Caco-2 (cell line): ENCODE data around the gene ZGLP1. TPM values are rescaled to one million over a fixed set of nuclear protein-coding genes. Genes with fewer than 3 reads are reported as not detected.

ENCODE experiments used
- BruUV-seq: library from RNA; stranded (reverse); fragments of 400-500 nt; replicated peaks from 2 replicates; lab custom pipeline; 2021; lab: Mats Ljungman, UMichigan
- CTCF ChIA-PET: fragments of 300-600 bp; sonication (Branson Sonifier 250); formaldehyde crosslinking; loops from one replicate; lab custom pipeline; 2022; ENCODE audit warnings: antibody characterized with exemption; lab: Charles Lee
- POLR2A ChIA-PET: fragments of 300-600 bp; sonication (Branson Sonifier 250); formaldehyde crosslinking; loops from one replicate; lab custom pipeline; 2022; ENCODE audit warnings: antibody characterized with exemption; lab: Charles Lee
- DNase-seq, 2 experiments: peaks; one replicate each; pipeline versions ENCODE4 v3.0.0 to v3.0.0-alpha.2; 2020 to 2022
- H3K27me3 ChIP-seq: replicated peaks from 2 replicates; pipeline ENCODE4 v1.6.0; 2011; ENCODE audit warnings: low read length; ENCODE audit not compliant: control insufficient read depth, insufficient read depth
- H3K36me3 ChIP-seq: 2 replicates; pipeline ENCODE4 v1.5.1; 2011; ENCODE audit warnings: low read length; ENCODE audit not compliant: control insufficient read depth, insufficient read depth
- H3K4me1 ChIP-seq: fragments of 250-450 bp; sonication (Bioruptor Pico); 2 replicates; pipeline ENCODE4 v1.5.1; 2020; ENCODE audit warnings: mild to moderate bottlenecking
- H3K4me3 ChIP-seq: 2 replicates; pipeline ENCODE4 v1.5.1; 2011; ENCODE audit warnings: low read depth, mild to moderate bottlenecking, control low read depth, low read length
- H3K9me3 ChIP-seq: fragments of 250-450 bp; sonication (Bioruptor Pico); 2 replicates; pipeline ENCODE4 v1.5.1; 2020; ENCODE audit warnings: mild to moderate bottlenecking, moderate library complexity
- H3K27ac Mint-ChIP-seq: one replicate; pipeline ENCODE4 v1.8.0; 2022; ENCODE audit warnings: mixed read lengths; ENCODE audit not compliant: unreplicated experiment
- H3K27me3 Mint-ChIP-seq: one replicate; pipeline ENCODE4 v1.8.0; 2022; ENCODE audit warnings: mixed read lengths; ENCODE audit not compliant: insufficient read depth, unreplicated experiment
- H3K36me3 Mint-ChIP-seq: one replicate; pipeline ENCODE4 v1.8.0; 2022; ENCODE audit warnings: mild to moderate bottlenecking, mixed read lengths; ENCODE audit not compliant: insufficient read depth, unreplicated experiment
- H3K4me1 Mint-ChIP-seq: one replicate; pipeline ENCODE4 v1.8.0; 2022; ENCODE audit warnings: low read depth, mixed read lengths; ENCODE audit not compliant: unreplicated experiment
- H3K4me3 Mint-ChIP-seq: one replicate; pipeline ENCODE4 v1.8.0; 2022; ENCODE audit warnings: mild to moderate bottlenecking, moderate library complexity, mixed read lengths; ENCODE audit not compliant: unreplicated experiment
- H3K9me3 Mint-ChIP-seq: one replicate; pipeline ENCODE4 v1.8.0; 2022; ENCODE audit warnings: mixed read lengths; ENCODE audit not compliant: unreplicated experiment
- intact Hi-C: fragments of 100-400 bp; cut with micrococcal nuclease; formaldehyde crosslinking; loops from one replicate; pipeline ENCODE4 v1.10.0; 2022; ENCODE audit not compliant: unreplicated experiment
- total RNA-seq: library from RNA; stranded (reverse); gene quantifications from 2 replicates; pipeline ENCODE4 v1.2.3, GENCODE V29; 2022
- TF ChIP-seq, protein P1 (sequence below), 2 experiments: fragments of 200-600 bp in 1 of 2; IDR thresholded peaks; 1 replicate in 1 of 2; 2 replicates in 1 of 2; pipeline versions ENCODE4 v1.5.1 to v1.8.0; 2011 to 2022; ENCODE audit warnings: antibody characterized with exemption in 1 of 2, control low read depth in 1 of 2, inconsistent platforms in 1 of 2, low read depth in 1 of 2, low read length in 1 of 2, mild to moderate bottlenecking in 1 of 2, moderate library complexity in 1 of 2; ENCODE audit not compliant: insufficient read depth in 1 of 2, severe bottlenecking in 1 of 2, unreplicated experiment in 1 of 2

ZGLP1 gene
- total RNA-seq, 1 experiment from 2014 or later, result 2.5 TPM

DNA sequence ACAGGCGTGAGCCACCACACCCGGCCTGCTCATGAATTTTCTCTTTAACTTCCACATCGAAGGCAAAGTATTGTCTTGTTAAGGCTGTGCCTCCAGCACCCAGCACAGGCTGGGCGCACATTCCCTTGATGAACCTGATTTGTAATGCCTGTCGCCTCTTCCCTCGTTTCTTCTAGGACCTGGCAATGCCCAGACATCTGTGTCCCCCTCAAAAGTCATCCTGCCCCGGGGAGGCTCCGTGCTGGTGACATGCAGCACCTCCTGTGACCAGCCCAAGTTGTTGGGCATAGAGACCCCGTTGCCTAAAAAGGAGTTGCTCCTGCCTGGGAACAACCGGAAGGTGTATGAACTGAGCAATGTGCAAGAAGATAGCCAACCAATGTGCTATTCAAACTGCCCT is 35.0 kb downstream of the ZGLP1 start:
- Histone ChIP-seq H3K4me1 (peaks cover 13% of the 10 kb centered on the region; the same call in 1 of the 2 replicates), H3K36me3 (no peaks in the 10 kb centered on the region), H3K4me3 (no peak overlapping the region), H3K27me3 (no peaks in the 10 kb centered on the region), H3K9me3 (no peaks in the 10 kb centered on the region)
- H3K4me3 Mint-ChIP-seq, result no peak overlapping the region
- H3K27ac Mint-ChIP-seq, result peak overlapping the region; percentile 21
- H3K9me3 Mint-ChIP-seq, result no peaks in the 10 kb centered on the region
- ChIA-PET CTCF (no interaction called here), POLR2A (no interaction called here)
- no TSS peak for BruUV-seq
- H3K4me1 Mint-ChIP-seq, result peaks cover 7% of the 10 kb centered on the region
- TF ChIP-seq, protein P1, sequence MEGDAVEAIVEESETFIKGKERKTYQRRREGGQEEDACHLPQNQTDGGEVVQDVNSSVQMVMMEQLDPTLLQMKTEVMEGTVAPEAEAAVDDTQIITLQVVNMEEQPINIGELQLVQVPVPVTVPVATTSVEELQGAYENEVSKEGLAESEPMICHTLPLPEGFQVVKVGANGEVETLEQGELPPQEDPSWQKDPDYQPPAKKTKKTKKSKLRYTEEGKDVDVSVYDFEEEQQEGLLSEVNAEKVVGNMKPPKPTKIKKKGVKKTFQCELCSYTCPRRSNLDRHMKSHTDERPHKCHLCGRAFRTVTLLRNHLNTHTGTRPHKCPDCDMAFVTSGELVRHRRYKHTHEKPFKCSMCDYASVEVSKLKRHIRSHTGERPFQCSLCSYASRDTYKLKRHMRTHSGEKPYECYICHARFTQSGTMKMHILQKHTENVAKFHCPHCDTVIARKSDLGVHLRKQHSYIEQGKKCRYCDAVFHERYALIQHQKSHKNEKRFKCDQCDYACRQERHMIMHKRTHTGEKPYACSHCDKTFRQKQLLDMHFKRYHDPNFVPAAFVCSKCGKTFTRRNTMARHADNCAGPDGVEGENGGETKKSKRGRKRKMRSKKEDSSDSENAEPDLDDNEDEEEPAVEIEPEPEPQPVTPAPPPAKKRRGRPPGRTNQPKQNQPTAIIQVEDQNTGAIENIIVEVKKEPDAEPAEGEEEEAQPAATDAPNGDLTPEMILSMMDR (IDR thresholded peaks at IDR 0.05; ENCODE audit: insufficient read depth in 1 of 2, low read depth in 1 of 2, low read length in 1 of 2, severe bottlenecking in 1 of 2, unreplicated experiment in 1 of 2), result no peak
- H3K27me3 Mint-ChIP-seq, result no peaks in the 10 kb centered on the region
- H3K36me3 Mint-ChIP-seq, result peaks cover 23% of the 10 kb centered on the region
- intact Hi-C loops, result no loop called here
- DNase-seq, result no peak

DNA sequence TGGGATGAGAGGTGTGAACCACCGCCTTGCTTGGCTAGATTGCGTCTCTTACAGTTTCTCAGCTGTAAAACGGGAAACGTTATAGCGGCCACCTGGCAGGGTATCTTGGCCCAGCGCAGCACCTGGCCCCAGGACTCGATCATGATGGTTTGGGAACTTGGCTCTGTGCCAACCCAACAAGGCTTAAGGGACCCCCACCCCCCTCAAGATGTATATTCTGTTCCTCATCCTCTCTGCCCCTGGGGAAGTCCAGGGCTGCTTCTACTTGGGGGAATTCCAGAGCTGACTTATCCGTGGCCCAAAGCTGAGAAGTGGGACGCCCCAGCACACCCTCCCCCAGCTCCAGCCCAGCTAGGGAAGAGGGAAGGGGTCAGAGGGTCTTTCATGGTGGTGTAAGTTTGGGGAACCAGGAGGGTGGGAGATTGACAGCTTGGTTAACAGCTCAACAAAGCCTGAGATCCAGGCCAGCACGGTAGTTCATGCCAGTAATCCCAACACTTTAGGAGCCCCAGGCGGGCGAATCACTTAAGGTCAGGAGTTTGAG is 38.0 kb downstream of the ZGLP1 start:
- no peaks in the 10 kb centered on the region for H3K27me3 Mint-ChIP-seq

More for the DNA sequence above, 38.0 kb downstream of the ZGLP1 start:
- H3K4me3 ChIP-seq, result peak overlapping the region; percentile 61
- H3K36me3 ChIP-seq, result no peaks in the 10 kb centered on the region
- TF ChIP-seq, protein P1 (IDR thresholded peaks at IDR 0.05; ENCODE audit: insufficient read depth in 1 of 2, low read depth in 1 of 2, low read length in 1 of 2, severe bottlenecking in 1 of 2, unreplicated experiment in 1 of 2), result no peak
- H3K9me3 ChIP-seq, result no peaks in the 10 kb centered on the region
- H3K27ac Mint-ChIP-seq, result no peak overlapping the region
- ChIA-PET POLR2A (interaction anchor here (0.6 to 1.9 kb wide), 10 partner anchors 11 to 453 kb away, joined by 3 to 22 read pairs (median 6); partner anchors contain the start of genes FBXL12, ICAM4, ICAM5 and TYK2), CTCF (interaction anchor here (0.6 to 3.7 kb wide), 8 partner anchors 12 to 139 kb away, joined by 3 to 73 read pairs (median 13); partner anchors contain the start of genes ICAM5, RAVER1 and TYK2)
- no peaks in the 10 kb centered on the region for H3K27me3 ChIP-seq
- peaks cover 8% of the 10 kb centered on the region for H3K36me3 Mint-ChIP-seq
- BruUV-seq, result TSS peak; percentile 91
- H3K9me3 Mint-ChIP-seq, result no peaks in the 10 kb centered on the region
- peak overlapping the region; percentile 70 for H3K4me3 Mint-ChIP-seq
- peaks cover 13% of the 10 kb centered on the region; the same call in 1 of the 2 replicates for H3K4me1 ChIP-seq
- no peak for DNase-seq
- intact Hi-C loops, result loop anchor here (2.0 kb wide), 1 partner anchor 15 kb away; the partner anchor contains the start of gene ICAM4
- H3K4me1 Mint-ChIP-seq, result peaks cover 6% of the 10 kb centered on the region
